ENCODE data around the gene FAM131A. TPM values are rescaled to one million over a fixed set of nuclear protein-coding genes. Genes with fewer than 3 reads are reported as not detected.

Gene FAM131A
- total RNA-seq, 2 experiments from 2014 or later = 3.6 to 4.4 TPM

DNA sequence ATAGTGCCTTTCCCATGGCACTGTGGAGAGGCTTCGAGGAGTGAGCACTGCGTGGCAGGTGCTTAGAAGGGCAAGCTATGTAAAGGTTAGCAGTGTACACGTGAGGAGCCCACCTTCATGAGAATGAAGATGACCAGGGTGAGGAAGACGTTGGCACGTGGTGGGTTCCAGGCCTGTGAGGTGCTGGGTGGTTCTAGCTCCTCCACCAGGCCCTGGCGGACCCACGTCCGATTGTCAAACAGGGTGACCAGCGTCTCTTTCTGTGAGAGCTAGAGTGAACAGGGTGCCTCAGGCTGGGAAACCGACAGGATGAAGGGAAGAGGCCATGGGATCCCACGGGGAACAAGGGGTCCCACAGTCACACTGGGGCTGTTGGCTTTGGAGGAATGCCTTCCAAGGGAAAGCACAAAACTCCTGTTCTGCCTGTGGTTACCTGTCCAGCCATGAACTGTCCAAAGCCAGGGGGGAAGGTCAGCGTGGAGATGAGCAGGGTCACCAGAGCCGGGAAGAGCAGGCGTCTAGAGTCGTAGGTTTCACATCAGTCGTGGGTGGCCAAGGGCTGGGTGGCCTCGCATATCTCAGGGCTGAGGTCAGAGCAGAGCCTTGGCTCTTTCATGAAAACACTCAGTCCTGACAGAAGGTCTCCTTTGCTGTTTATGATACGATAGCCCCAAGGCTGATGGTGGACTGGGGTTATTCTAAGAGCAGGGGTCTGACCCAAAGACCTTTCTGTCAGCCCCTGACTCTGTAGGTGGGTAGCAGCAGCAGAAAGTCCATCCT, 18.1 kb downstream of the FAM131A start:
- H3K4me1 Mint-ChIP-seq = peaks cover 4% of the 10 kb centered on the region
- no peaks in the 10 kb centered on the region for H3K9me3 Mint-ChIP-seq
- H3K27me3 Mint-ChIP-seq = no peaks in the 10 kb centered on the region
- H3K36me3 Mint-ChIP-seq (ENCODE audit: low read depth) = no peaks in the 10 kb centered on the region
- CTCF ChIA-PET = interaction anchor here (2.1 to 2.2 kb wide), 2 partner anchors 158 to 206 kb away, joined by 5 to 6 read pairs; partner anchors contain the start of gene EPHB3
- DNase-seq = no peak
- H3K27ac Mint-ChIP-seq = no peak overlapping the region
- POLR2A ChIA-PET = no interaction called here
- no peak overlapping the region for H3K4me3 Mint-ChIP-seq

DNA sequence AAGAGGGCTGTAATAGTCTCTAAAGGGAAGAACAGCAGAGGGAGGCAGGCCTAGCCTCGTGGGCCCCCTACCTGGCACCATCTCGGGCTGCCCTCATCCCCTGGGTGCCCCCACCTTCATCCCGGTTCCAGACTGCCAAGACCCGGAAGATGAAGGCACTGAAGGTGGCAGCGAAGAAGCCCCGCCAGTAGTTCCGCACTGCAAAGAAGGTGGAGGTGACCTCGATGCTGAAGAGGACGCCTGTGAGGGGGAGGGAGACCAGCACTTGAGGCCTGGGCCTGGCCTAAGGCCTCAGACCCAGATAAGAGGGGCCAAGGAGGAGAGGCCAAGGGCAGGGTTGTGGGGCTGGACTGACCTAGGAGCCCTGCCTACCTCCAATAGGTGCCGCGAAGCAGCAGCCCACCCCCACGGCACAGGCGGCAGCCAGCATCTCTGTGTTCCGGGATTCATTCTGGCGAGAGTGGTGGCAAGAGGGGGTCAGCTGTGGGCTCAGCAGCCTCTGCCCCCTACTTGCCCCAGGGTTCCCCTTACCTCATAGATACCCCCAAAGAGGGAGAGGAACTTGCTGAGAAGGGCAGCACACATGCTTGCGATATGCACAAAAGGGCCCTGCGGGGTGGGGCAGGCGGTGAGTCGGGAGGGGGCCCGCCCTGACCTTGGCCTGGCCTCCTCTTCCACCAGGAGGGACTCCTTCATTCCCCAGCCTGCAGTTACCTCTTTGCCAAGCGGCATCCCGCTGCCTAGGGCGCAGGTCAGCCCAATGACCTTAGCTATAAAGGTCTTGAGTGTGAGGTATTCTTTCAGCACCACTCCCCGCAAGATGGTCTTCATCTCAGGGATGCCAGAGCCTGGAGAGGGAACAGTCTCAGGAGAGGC, 20.1 kb downstream of the FAM131A start:
- Mint-ChIP-seq H3K27me3 (no peaks in the 10 kb centered on the region), H3K4me1 (peaks cover 8% of the 10 kb centered on the region), H3K36me3 (ENCODE audit: low read depth) (no peaks in the 10 kb centered on the region), H3K9me3 (no peaks in the 10 kb centered on the region), H3K4me3 (no peak overlapping the region), H3K27ac (no peak overlapping the region)
- DNase-seq = no peak
- CTCF ChIA-PET = no interaction called here
- POLR2A ChIA-PET = no interaction called here

- H3K9me3 Mint-ChIP-seq = no peaks in the 10 kb centered on the region
- peaks cover 9% of the 10 kb centered on the region for H3K4me1 Mint-ChIP-seq
- H3K4me3 Mint-ChIP-seq = no peak overlapping the region
- no peak overlapping the region for H3K27ac Mint-ChIP-seq
- ChIA-PET POLR2A (no interaction called here), CTCF (no interaction called here)
- peaks cover under 1% of the 10 kb centered on the region for H3K36me3 Mint-ChIP-seq (ENCODE audit: low read depth)
- no peaks in the 10 kb centered on the region for H3K27me3 Mint-ChIP-seq
- no peak for DNase-seq
Observed at GRCh38 chr3:184358124-184358767, 20.8 kb downstream of the FAM131A start.

- H3K27ac Mint-ChIP-seq = no peak overlapping the region
- H3K4me3 Mint-ChIP-seq = no peak overlapping the region
- POLR2A ChIA-PET = no interaction called here
- H3K27me3 Mint-ChIP-seq = no peaks in the 10 kb centered on the region
- DNase-seq = no peak
- H3K4me1 Mint-ChIP-seq = peaks cover 10% of the 10 kb centered on the region
- no peaks in the 10 kb centered on the region for H3K9me3 Mint-ChIP-seq
- CTCF ChIA-PET = interaction anchor here (1.4 kb wide), 1 partner anchor 57 kb away, joined by 3 read pairs; no protein-coding TSS in a partner anchor
- H3K36me3 Mint-ChIP-seq (ENCODE audit: low read depth) = peaks cover 2% of the 10 kb centered on the region
Observed at GRCh38 chr3:184358921-184359350, 21.5 kb downstream of the FAM131A start.

DNA sequence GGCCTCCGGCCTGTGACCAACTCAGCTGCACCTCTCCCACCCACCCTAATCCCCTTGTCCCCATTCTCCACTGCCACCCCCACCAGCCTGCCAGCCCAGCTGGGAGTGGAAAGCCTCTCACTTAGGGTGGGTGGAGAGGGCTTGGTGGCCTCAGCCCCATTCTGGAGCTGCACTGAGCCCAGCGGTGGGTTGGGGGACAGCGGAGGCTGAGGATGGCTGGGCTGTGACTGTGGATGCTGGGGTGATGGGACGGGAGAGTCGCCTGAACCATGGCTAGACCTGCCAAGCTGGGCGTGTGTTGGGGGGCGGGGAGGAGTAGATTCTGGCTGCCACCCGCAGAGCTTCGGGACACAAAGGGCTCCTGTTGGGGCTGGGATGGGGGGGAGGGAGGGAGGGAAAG, 22.2 kb downstream of the FAM131A start:
- Mint-ChIP-seq H3K4me3 (peak overlapping the region; percentile 70), H3K27me3 (no peaks in the 10 kb centered on the region), H3K9me3 (no peaks in the 10 kb centered on the region), H3K27ac (no peak overlapping the region), H3K4me1 (peaks cover 16% of the 10 kb centered on the region), H3K36me3 (ENCODE audit: low read depth) (peaks cover 6% of the 10 kb centered on the region)
- DNase-seq = no peak
- CTCF ChIA-PET = interaction anchor here (1.3 to 1.5 kb wide), 4 partner anchors 12 to 57 kb away, joined by 3 to 8 read pairs (median 4); no protein-coding TSS in a partner anchor
- POLR2A ChIA-PET = no interaction called here

DNA sequence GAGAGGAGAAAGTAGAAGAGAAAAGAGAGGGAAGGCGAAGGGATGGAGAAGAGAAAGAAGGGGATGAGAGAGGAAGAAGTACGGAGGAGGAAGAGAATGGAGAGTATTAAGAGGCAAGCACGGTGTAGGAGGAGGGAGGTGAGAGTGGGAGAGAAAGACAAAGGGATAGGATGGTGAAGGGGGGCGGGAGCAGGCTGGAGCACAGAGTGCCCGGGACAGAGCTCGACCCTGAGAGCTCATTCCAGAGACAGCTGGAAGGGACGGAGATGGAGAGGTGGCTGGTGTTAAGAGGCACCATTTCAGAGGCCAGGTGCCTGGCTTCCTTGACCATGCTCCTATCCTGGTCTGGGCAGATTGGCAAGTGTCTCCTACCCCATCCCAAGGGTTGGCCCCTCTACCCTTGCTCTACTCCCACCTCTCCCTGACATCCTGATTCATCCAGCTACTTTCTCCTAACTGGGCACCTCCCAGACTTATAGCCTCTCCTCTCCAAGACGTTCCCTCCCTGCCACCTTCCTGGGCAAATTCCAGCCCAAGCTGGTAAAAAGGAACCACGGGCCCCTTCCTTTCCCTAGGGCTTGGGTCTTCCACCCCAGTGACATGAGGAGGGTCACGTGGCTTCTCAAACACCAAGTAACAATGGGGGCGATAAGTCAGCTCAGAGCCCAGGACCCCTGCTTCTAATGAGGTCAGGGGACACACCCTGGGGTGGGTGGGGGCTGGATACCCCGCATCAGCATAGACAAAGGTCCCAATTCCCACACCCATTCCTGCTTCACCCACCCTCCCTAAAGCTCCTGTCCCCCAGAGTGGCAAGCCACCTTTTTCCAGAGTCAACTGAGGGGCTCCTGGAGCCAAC, 22.9 kb downstream of the FAM131A start:
- peak overlapping the region; percentile 55 for H3K27ac Mint-ChIP-seq
- peaks cover 23% of the 10 kb centered on the region for H3K4me1 Mint-ChIP-seq
- H3K4me3 Mint-ChIP-seq = peak overlapping the region; percentile 70
- ChIA-PET POLR2A (no interaction called here), CTCF (interaction anchor here (1.3 to 1.5 kb wide), 5 partner anchors 9 to 58 kb away, joined by 3 to 8 read pairs (median 4); no protein-coding TSS in a partner anchor)
- no peaks in the 10 kb centered on the region for H3K9me3 Mint-ChIP-seq
- H3K36me3 Mint-ChIP-seq (ENCODE audit: low read depth) = peaks cover 13% of the 10 kb centered on the region
- DNase-seq = no peak
- H3K27me3 Mint-ChIP-seq = no peaks in the 10 kb centered on the region

DNA sequence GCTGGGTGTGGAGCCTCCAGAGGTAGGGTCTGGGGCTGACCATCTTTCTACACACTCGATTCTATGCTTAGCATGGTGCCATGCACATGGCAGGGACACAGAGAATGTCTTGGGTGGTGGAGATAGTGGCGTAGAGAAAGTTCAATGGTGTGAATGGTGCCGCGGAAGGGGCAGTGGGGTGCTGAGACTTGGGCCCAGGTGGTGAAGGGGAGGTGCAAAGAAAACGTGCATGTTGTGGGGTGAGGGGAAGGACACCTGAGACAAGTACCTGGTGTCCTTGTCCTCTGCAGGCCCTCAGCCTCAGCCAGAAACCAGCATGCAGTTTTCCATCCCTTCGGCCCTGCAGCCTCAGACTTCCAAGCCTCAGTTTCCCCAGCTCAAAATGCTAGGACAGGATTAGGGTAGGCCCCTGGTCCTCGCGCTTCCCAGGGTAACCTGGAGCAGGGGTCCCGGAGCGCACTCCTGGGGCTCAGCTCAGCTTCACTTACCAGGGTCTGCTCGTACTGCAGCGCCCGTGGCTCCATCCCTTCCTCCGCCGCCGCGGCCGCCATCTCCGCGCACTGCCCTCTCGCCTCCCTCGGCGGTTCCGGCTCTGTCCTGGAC, 23.6 kb downstream of the FAM131A start:
- H3K4me3 Mint-ChIP-seq = peak overlapping the region; percentile 70
- DNase-seq = no peak
- ChIA-PET CTCF (interaction anchor here (1.3 to 2.0 kb wide), 4 partner anchors 10 to 22 kb away, joined by 4 to 8 read pairs (median 5); no protein-coding TSS in a partner anchor), POLR2A (no interaction called here)
- peaks cover 17% of the 10 kb centered on the region for H3K36me3 Mint-ChIP-seq (ENCODE audit: low read depth)
- peaks cover 26% of the 10 kb centered on the region for H3K4me1 Mint-ChIP-seq
- H3K27me3 Mint-ChIP-seq = no peaks in the 10 kb centered on the region
- H3K27ac Mint-ChIP-seq = peak overlapping the region; percentile 55
- no peaks in the 10 kb centered on the region for H3K9me3 Mint-ChIP-seq

- peak; percentile 48 for DNase-seq
- Mint-ChIP-seq H3K27ac (peak within 1 kb of the TSS; percentile 97), H3K27me3 (no peaks in the 10 kb centered on the region), H3K36me3 (ENCODE audit: low read depth) (peaks cover 18% of the 10 kb centered on the region), H3K9me3 (no peaks in the 10 kb centered on the region), H3K4me1 (peaks cover 26% of the 10 kb centered on the region), H3K4me3 (peak within 1 kb of the TSS; percentile 97)
- CTCF ChIA-PET = interaction anchor here (0.8 to 2.0 kb wide), 5 partner anchors 8 to 476 kb away, joined by 3 to 6 read pairs (median 4); no protein-coding TSS in a partner anchor
- POLR2A ChIA-PET = interaction anchor here (0.7 kb wide), 1 partner anchor 58 kb away, joined by 3 read pairs; no protein-coding TSS in a partner anchor
Observed at GRCh38 chr3:184361532-184361931, 24.1 kb downstream of the FAM131A start, which contains the start of the genes CLCN2 and POLR2H. TSS of gene CLCN2 (minus strand) at chr3:184361605. CDS start at chr3:184361479, 126 bp downstream. TSS of gene POLR2H (plus strand) at chr3:184361710. CDS start at chr3:184363493, 1,783 bp downstream.

DNA sequence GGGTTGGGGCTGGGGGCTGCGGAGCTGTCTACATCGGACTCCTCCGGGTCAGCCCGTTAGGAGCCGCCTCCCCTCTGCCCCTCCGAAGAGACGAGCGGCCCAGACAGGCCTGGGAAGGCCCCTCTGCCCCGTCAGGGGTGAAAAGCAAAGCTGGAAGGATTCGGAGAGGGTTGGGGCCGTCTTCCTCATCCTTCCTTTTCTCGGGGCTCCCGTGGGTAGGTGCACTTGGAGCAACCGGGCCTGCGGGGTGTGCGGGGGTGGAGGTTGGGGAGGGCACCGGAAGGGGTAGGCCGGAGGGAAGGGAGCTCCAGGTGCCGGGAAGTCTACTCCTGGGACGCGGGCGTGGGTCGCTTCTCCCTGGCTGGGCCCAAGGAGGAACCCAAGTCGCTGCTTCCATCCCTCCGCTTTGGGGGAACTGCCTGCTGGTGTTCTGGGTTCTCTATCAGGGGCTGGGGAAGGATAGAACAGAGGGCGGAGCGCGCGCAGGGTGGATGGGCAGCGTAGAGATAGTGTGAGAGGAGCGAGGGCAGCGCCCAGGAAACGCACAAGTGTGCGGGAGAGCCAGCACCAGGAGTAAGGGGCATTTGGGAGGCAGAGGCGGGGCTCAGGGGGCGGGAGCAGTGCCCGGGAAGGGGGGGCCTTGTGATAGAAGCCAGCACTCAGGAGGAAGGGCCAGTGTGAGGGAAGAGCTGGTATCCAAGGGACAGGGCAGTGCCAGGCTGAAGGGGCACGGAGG, 24.7 kb downstream of the FAM131A start:
- ChIA-PET POLR2A (interaction anchor here (0.7 kb wide), 1 partner anchor 59 kb away, joined by 3 read pairs; no protein-coding TSS in a partner anchor), CTCF (interaction anchor here (0.8 to 2.0 kb wide), 6 partner anchors 8 to 477 kb away, joined by 3 to 6 read pairs (median 4); no protein-coding TSS in a partner anchor)
- H3K27me3 Mint-ChIP-seq = no peaks in the 10 kb centered on the region
- peak; percentile 41 for DNase-seq
- peaks cover 23% of the 10 kb centered on the region for H3K36me3 Mint-ChIP-seq (ENCODE audit: low read depth)
- H3K4me3 Mint-ChIP-seq = peak overlapping the region; percentile 97
- H3K4me1 Mint-ChIP-seq = peaks cover 32% of the 10 kb centered on the region
- H3K27ac Mint-ChIP-seq = peak overlapping the region; percentile 97
- no peaks in the 10 kb centered on the region for H3K9me3 Mint-ChIP-seq

DNA sequence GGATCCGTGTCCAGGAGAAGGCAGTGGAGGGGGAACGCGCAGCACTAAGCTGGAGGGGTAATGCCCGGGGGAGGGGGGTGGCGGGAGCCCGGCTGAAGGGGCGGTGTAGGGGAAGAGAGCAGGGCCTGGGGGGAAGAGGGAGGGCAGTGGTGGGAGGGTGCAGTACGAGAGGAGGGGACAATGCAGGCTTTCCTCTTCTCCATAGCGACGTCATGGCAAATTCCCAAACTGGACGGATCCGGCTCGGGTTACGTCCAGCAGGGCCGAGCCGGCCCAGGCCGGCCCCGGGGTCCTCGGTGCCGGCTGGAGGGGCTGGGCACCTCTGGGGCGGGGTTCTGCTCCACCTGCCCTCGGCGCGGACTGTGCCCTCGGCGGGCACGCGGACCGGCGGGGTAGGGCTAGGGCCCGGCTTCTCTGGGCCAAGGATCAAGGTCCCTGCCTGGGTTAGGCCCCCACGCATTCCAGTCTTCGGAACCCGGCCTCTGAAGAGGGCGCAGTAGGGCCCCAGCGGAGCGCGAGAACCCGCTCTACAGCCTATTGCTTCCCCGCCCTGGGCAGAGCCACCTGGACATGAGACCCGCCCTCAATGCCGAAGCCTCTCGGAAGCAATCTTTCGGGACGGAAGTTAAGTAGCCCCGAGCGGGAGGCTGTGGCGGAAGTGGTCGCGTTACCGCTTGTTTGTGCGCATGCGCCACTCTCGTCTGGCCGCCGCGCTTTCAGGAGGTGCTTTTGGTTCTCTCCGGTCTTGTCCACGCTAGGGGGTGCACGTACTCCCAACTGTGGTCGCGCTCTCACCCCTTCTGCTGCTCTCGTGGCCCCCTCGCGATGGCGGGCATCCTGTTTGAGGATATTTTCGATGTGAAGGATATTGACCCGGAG, 25.5 kb downstream of the FAM131A start:
- no peaks in the 10 kb centered on the region for H3K9me3 Mint-ChIP-seq
- H3K27me3 Mint-ChIP-seq = no peaks in the 10 kb centered on the region
- peaks cover 32% of the 10 kb centered on the region for H3K4me1 Mint-ChIP-seq
- peak overlapping the region; percentile 97 for H3K27ac Mint-ChIP-seq
- ChIA-PET POLR2A (no interaction called here), CTCF (interaction anchor here (0.5 to 2.0 kb wide), 11 partner anchors 9 to 478 kb away, joined by 3 to 7 read pairs (median 4); no protein-coding TSS in a partner anchor)
- peak overlapping the region; percentile 97 for H3K4me3 Mint-ChIP-seq
- H3K36me3 Mint-ChIP-seq (ENCODE audit: low read depth) = peaks cover 28% of the 10 kb centered on the region
- peak; percentile 96 for DNase-seq
